Endometrium (tissue), 2 donors: ENCODE measurements around the gene EXT2.
A peak's percentile ranks its signal among the peaks of the same experiment; 100 is the strongest.

Experiments used
- FAIRE-seq: peaks from 2 replicates; lab custom pipeline; 2012; peaks lifted over from hg19 to GRCh38; lab: Jason Lieb, UNC
- donor health status: control.
- donor health status: control.

EXT2 gene

DNA sequence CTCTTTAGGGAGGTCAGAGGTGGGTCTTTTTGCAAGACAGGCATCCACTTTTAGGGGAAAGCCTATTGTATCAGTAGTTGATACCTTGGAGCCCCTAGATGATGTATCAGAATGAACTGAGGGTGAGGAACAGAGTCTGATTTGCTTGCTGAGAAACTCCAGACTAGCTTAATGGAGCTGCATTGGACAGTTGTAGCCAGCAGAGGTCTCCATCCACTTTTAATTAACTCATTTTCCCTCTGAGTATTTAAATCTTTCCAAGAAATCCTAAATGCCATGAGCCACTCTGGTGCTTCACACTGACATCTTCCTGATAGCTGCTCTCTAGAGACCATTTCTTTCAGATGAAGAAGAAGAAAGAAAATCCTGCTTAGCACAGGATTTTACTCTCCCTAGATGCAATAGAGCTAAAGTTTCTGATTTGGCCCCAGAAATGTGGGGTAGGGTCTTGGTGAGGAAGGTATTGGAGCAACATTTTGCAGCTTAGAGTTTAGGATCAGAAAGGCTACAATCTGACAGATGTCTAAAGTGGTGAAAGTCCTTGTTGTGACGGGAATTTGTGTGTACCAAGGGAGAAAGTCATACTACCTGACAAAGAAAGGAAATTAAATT, 38.0 kb downstream of the EXT2 start:
- no peak for FAIRE-seq

DNA sequence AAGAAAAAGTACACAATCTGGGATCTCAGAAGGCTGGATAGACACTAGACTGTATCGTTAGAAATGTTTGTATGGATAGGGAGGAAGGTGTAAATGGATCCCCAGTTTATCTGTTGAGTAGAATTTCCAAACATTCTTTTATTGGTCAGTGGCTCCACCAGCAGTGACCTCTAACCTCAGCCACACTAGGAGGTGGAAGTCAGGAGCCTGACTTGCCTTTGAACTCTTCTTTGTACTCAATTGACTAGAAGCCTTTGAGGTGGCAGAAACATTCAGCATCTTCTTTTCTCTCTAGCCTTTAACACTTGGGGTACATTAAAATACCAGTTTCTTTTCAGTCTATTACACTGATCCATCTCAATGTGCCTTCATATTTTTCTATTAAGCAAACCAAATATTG, 39.1 kb downstream of the EXT2 start:
- no peak for FAIRE-seq

DNA sequence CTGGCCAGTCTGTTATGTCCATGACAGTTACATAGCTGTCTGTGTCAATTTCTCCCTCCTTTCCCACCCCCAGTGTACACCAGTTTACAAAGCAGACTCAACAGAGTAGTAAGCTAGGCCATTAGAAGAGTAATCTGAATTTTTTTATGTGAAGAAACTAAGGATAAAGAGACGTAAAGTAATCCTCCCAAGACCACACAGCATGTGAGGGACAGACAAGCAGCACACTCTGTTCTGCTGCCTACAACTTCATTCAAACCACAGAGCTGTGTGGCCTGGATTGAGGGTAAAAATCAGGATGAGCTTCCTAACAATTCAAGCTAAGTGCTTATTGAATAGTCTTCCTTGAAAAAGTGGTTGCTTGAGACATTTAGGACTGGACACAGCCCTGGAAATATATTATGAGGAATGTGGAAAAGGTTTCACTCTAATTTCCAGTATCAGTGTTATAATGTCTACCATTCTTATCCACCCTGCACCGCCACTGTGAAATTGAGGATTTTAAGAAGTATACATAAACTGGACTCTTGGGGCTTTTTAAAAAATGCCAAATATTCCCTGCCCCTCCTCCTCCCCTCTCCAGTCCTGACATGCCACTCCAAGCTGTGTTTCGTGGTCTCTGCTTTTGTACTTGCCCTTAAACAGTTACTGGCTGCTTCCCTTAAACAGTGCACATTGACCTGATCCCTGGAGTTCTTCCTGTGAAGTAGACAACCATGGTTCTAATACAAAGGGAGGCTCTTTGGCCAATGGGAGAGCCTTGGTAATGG, 40.9 kb downstream of the EXT2 start:
- no peak for FAIRE-seq

DNA sequence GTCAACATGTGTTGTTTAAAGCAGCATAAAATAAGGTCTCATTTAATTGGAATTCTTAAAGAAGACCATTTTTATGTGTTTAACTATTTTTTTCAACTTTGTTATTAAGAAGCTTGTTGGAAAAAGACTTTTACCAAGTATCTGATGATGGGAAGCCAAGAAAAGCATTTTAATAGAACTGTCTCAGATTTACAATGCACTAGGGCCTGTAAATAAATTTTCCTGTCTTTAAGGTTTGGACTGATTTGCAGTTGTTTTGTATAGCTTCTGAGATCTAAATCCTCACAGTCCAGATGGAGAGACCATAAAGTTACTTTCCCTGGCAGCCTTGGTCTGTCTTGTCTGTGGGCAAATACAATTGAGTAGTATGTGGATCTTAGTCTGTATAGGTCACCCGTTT, 41.6 kb downstream of the EXT2 start:
- no peak for FAIRE-seq

DNA sequence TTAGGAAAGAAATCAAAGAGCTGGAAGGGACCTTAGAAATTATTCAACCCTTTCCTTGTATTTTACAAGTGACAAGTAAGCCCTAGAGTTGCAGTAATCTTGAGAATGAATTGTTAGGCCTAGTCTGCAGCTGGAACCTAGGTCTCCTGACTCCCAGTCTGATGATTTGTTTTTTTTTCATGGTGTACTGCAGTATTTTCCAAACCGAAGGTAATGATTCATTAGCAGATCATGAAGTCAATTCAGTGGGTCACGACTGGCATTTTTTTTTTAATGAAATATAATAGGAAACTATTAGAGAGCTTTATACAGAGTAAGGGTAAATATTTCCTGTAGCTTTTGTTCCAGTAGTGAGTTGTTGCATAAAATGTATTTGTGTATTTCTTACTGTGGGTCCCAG, 42.8 kb downstream of the EXT2 start:
- no peak for FAIRE-seq

DNA sequence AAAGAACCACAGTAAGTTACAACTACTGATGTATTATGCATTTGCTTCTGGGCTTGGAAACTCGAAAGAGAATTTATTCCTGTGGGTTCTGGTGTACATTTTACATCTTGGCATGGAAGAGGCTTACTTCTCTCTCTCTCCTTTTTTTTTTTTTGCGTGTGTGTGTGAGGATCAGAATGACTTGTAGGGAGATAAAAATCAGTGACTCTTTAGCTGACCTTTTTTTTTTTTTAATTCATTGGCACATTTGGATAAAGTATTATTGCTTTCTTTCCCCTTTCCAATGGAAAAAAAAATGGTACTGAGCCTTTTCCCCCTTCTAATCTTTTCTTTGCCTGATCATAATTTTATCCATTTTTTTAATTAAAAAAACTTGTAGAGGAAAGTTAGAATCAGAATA, 43.5 kb downstream of the EXT2 start:
- no peak for FAIRE-seq

DNA sequence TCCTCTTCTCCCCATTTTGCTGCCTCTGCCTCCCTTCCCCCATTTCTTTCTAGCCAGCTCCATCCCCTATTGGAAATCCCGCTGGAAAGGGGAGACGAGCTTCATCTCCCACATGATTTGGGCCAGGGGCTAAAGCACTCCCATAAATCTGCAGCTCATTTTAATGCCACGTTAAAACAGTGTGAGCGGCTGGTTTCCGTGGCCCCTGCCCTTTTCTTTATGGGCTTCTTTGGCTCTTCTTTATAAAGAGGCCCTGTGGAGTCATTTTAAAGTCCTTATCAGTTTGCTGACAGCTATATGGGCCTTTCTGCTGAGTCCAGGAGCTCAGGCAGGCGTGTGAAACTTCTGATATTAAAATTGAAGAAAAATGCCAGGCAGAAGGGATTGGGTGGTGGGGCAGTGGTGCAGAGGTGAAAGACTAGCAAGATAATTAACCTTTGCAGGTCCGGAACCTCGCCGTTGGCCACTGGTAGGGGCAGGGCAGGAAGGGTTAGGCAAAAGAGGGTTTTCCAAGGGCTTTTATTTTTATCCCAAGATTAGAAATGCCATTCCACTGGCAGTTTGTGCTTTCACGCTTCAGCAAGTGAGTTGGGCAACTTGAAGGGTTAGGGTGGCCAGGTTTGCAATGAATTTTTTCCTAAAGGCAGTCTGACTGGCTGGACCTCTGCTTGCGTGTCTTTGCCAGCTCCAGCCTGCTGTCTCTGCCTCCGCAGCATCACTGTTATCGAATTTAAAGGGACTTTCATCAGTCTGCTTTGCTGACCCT, 44.3 kb downstream of the EXT2 start:
- no peak for FAIRE-seq

DNA sequence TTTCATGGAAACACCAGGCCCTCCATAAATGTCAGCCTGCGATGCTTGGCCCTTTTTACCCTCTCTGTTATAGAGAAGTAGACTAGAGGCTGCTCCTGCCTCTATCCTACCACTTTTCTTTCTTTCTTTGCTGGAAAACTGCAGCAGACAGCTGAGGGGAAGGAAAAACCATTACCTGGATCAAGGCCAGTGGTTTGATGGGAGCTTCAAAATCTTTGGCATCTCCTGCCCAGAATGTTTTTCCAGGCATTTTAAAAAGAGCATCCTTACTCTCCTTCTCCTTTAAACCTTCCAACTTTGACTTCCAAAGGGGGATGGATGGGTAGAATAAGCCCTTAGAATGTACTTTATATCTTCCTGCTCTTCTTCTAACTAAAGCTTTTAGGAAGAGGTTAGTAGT, 44.9 kb downstream of the EXT2 start:
- no peak for FAIRE-seq

DNA sequence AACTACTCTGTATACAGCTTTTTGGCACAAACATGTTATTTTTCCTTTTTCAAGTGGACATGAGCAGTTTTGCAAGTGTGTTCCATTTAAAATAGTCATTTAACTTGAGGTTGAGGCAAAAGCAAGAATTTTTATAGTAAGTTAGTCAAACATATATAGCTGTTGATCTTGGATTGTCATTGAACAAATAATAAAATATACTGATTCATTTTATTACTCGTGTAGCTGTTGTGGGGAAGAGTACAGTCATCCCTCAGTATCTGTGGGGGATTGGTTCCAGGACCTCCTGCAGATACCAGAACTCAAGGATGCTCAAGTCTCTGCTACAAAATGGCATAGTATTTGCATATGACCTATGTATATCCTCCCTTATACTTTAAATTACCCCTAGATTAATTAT, 45.3 kb downstream of the EXT2 start:
- no peak for FAIRE-seq

DNA sequence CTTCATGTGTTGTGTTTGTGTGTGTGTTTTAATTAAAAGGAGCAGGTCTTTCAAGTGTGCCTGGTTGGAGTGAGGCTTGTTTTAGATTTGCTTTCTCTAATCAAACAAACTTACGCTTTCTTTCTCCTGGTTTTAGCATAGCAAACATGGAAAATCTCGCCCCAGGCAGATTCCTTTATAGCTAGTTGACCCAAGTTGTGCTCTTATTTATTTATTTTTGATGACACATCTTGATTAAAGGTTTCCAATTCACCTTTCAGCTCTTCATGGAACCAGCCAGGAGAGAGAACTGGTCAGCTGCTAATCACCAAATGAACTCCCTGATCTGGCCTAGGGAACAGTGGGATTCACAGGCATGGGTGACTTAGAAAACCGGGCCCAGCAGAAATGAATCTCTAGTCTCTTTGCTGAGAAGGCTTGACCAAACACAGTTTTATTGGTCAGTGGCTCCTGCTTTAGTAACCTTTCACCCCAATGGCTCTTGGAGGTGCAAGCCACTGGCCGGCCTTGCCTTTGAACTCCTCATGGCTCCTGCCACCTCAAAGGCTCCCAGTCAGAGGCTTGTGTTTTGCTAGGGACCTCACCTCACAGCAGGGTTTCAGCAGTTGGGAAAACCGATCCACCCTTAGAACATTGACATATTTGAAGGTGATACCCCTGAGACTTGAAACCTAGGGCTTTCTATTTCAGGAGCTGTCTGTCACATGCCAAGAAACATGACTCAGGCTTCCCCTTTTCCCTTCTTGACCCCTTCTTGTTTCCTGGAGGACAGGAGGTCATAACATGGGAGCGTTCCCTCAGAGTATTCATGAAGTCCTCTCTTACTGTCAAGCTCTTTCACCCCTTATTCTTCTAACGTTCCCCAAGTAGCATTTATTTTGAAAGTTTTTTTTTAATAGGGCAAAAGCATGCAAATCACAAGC, 48.8 kb downstream of the EXT2 start:
- no peak for FAIRE-seq

DNA sequence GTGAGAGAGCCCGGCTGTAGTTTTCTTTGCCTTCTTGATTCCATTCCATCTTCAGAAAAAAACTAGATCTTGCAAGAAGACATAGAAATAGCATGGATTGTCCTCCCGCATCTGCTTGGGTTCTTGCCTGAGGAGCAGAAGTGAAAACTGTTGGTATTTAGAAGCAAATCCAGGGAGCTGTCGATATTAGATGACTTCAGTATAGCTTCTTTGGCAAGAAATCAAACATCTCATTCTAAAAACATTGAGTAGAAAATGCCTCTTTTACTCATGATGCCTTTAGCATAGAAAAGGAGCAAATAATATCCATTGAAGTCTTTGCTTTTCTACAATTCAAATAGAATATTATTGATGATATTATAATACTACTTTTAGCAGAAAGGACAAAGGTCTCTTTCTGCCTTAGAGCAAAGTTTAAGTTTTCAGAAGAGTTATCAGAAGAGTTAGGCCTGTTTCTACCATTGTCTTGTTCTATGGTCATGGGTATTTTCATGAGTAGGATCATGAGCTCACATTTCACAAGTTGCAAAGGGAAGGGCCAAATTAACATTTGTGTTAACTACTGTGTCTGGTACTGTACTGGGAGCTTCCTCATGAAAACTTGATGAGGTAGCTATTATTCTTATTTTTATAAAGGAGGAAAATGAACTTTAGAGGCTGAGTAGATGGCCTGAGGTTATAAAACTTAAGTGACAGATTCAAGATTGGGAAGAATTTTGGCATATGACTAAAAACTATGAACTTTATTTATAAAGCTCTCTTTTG, 49.7 kb downstream of the EXT2 start:
- FAIRE-seq = no peak

DNA sequence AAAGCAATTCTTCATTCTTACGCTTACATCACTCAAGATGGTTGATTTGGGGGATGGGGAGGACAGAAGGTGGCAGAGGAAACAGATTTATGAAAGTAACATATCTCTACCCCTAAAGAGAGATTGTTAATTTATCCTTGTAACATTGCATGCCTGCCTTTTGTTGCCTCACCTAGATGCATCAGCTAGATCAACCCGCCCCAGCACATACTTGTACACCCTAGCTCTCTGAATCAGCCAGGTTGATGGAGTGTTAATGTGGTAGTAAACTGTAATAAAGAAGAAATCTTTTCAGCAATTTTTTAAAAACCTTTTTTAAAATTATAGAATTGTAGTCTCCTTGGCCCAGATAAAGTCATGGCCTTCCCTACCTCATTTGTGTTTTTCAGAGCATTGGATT, 51.5 kb downstream of the EXT2 start:
- FAIRE-seq = no peak

DNA sequence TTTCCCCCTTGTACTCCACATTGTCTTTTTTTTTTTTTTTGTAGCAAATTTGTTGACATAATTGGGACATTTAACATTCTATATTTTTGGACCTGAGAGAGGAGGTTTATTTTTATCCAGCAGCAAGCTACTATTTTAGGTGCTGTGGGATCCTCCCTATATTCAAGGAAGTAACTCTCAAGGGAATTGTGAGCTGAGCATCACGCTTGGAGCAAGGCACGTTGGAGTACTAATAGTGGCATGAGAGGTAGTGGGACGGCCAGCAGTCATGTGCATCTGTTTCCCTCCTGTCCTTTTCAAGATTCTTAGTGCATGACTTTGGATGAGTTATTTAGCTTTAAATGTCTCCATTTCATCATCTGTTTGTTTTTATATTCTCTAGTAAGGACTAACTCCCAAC, 52.3 kb downstream of the EXT2 start:
- FAIRE-seq = no peak

DNA sequence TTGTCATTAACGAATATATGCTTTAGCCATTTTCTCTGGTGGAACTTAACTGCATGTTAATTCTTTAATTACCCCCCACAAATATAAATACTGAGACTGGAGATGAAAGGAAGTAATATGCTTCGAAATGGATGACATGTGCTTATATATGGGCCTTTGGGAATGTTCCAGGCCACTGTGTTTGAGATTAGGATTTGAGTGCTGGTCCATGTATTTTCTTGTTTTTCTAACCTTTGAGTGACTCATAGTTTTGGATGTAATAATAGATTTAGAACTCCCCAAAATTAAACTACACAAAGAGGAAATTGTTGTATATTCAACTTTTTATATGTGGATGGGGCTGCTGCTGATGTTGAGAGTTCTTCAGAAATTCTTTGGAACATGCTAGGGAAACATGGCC, 54.2 kb downstream of the EXT2 start:
- FAIRE-seq = no peak

DNA sequence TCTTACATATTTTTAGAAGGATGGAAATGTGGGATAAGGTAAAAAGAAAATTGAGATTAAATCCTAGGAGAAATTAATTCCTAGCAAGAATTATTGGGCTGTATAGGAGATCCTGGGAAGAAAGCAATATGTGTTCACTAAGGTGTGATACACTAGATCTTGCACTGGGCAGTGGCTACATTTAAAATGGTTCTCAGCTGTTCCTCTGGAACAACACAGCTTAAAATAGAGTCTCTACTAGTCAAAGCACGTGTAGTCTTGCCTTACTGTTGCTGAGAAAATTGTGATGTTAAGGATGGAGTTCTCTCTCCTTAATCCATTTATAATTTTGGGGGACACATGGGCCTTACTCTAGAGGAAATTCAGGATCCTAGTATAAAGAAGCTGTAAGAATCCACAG, 54.9 kb downstream of the EXT2 start:
- FAIRE-seq = no peak

DNA sequence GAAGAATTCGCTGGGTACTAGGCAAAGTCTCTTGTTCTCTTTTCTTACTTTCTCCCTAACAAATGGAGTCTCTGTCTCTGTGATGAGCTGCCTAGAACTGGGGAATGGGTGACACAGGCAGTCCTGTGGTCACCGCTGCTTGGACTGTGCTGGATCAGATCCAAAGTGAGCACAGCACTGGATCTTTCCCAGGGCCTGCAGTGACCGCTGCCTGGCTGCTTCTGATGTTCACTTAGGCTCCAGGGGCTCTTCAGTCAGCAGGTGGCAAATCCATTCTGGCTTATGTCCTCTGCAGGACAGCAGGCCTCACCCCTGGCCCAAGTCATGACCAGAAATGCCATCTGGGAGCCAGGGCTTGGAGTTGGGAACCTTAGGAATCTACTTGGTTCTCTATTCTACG, 61.5 kb downstream of the EXT2 start:
- no peak for FAIRE-seq

DNA sequence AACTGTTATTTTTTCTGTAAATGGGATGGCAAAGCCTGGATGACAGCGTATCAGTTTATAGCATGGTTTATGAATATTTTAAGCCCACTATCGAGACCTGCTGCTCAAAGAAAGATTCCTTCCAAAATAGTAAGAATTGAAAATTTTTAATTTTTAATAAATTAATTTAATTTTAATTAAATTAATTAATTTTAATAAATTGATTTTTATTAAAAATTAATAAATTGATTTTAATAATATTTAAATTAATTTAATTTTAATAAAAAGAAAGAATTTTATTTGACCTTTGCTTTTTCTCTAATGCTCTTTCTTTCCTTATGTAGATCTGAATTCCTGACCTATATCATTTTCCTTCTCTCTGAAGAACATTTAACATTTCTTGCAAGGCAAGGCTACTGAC, 62.9 kb downstream of the EXT2 start:
- FAIRE-seq = peak; percentile 81

DNA sequence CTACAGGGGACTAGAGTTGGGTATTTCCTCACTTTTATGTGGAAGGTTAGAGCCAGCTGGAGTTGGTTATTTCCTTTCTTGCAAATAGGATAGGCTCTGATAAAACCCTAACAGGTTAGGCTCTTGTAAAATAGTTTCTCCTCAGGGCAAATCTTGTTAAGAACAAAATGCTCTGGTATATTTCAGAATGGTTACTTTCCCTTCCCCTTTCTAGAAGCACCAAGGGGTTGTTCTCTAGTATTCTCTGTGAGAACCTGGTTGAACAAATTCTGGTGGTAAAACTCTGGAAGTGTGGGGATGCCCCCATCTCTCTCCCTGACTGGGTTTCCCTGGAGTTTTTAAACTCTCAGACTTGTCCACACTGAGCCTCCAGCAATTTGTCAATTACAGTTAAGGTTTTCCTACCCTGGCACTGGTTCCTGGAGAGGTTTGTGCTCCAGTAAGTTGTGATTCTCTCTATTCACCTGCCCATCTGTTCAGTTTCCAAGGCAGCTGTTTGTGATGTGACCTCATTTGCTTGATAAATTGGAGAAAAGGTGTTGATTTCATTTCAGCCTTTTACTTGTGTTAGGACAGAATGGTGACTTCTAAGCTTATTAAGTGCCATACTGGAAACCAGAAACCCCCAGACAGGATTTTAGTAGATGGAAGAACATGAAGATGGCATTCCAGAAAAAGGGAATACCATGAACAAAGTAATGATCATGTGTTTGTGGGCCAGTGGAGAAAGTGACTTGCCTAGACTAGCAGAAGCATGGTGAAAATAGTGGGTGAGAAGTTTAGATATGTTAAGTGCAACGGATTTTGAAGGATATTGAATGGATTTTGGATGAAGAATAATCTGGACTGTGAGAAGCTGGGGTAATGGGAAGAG, 64.6 kb downstream of the EXT2 start:
- FAIRE-seq = no peak

DNA sequence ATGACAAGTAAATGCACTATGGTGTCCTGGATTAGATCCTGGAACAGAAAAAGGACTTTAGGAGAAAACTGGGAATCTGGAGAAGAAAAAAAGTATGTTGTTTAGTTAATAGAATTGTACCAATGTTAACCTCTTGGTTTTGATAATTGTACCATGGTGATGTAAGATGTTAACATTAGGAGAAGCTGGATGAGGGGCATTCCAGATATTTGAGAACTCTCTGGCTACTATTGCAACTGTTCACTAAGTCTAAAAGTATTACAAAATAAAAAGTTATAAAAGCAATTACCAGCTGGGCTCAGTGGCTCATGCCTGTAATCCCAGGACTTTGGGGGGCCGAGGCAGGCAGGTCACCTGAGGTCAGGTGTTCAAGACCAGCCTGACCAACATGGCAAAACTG, 66.5 kb downstream of the EXT2 start:
- FAIRE-seq = no peak

DNA sequence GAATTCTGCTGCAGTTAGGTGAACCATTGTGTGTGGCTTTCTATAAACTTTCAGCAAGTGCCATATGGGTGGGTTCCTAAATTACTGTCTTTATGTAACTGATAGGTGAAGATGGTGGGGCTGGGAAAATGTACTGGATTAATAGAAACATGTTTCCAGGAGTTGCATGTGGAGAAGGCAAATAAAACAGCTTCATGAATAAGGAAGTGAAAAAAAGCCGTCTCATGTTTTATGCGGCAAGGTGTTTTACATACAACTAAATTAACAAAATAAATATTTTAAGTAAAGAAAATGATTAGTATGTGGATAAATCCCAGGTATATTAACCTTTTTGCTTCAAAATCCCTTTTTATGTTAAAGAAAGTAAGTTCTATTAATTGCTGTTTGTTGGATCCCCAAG, 67.2 kb downstream of the EXT2 start:
- no peak for FAIRE-seq

DNA sequence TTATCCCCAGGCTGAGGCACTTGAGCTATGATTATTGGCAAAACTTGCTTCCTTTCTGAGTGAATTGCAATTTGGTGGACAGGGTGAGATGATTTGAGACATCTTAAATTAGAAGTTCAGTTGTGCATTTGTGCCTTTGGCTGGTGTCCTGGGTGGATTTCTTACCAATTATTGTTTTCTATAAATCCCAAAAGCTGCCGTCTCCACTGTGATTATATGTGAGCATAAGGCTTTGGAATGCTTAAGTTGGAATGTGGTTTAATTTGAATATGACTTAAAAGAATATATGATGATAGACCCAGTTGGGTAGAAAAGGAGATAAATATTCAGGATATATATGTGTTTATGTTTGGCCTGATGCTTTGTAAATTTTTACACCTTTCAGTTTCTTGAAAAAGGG, 70.0 kb downstream of the EXT2 start:
- no peak for FAIRE-seq
